CD14-positive monocyte (primary cell): Measurements from ENCODE around the gene PAQR7. TPM values are rescaled to one million over a fixed set of nuclear protein-coding genes. Genes with fewer than 3 reads are reported as not detected.

Experiments
- DNase-seq, 3 donors: peaks; one replicate each; pipeline ENCODE4 v3.0.0-alpha.2; 2011 to 2022
- H2AFZ ChIP-seq: 2 replicates; pipeline ENCODE4 v1.6.0; 2012; ENCODE audit warnings: mild to moderate bottlenecking, low read depth, low read length, inconsistent platforms; ENCODE audit not compliant: insufficient read depth, poor library complexity, severe bottlenecking
- H3K27ac ChIP-seq, 2 donors: 1 replicate in 1 of 2; 2 replicates in 1 of 2; pipeline ENCODE4 v1.5.1; 2012 to 2013; ENCODE audit warnings: low read length in 2 of 2, control low read depth in 1 of 2, inconsistent platforms in 1 of 2, low read depth in 1 of 2, mild to moderate bottlenecking in 1 of 2
- H3K27me3 ChIP-seq, 2 donors: one replicate each; pipeline versions ENCODE4 v1.6.0 to v1.6.1; 2011 to 2013; ENCODE audit warnings: low read length in 2 of 2; ENCODE audit not compliant: control insufficient read depth in 2 of 2, insufficient read depth in 2 of 2
- H3K36me3 ChIP-seq, 2 donors: replicated peaks in 1 of 2; 1 replicate in 1 of 2; 2 replicates in 1 of 2; pipeline versions ENCODE4 v1.5.1 to v1.6.1; 2012 to 2013; ENCODE audit warnings: low read length in 2 of 2, control low read depth in 1 of 2, inconsistent platforms in 1 of 2, mild to moderate bottlenecking in 1 of 2; ENCODE audit not compliant: insufficient read depth in 2 of 2, control insufficient read depth in 1 of 2
- H3K4me1 ChIP-seq, 2 donors: 1 replicate in 1 of 2; 2 replicates in 1 of 2; pipeline versions ENCODE4 v1.5.1 to v1.6.1; 2012 to 2013; ENCODE audit warnings: low read length in 2 of 2, control low read depth in 1 of 2, inconsistent platforms in 1 of 2, mild to moderate bottlenecking in 1 of 2, moderate library complexity in 1 of 2; ENCODE audit not compliant: insufficient read depth in 2 of 2, control insufficient read depth in 1 of 2
- H3K4me2 ChIP-seq: replicated peaks from 2 replicates; pipeline ENCODE3; 2012; ENCODE audit warnings: low read length, moderate library complexity, mild to moderate bottlenecking; ENCODE audit not compliant: poor library complexity, severe bottlenecking; ENCODE audit errors: extremely low read depth
- H3K4me3 ChIP-seq, 3 experiments: fragments of 200-600 bp in 1 of 3; sonication (generic) in 1 of 3; replicated peaks in 1 of 3; 1 replicate in 2 of 3; 2 replicates in 1 of 3; pipeline ENCODE4 v1.5.1; 2011 to 2013; ENCODE audit warnings: low read length in 3 of 3, mild to moderate bottlenecking in 3 of 3, control low read depth in 2 of 3, low read depth in 2 of 3, inconsistent platforms in 1 of 3, moderate library complexity in 1 of 3
- H3K79me2 ChIP-seq: 2 replicates; pipeline ENCODE4 v1.6.0; 2012; ENCODE audit warnings: mild to moderate bottlenecking, control low read depth, inconsistent platforms, low read length, moderate library complexity; ENCODE audit not compliant: insufficient read depth
- H3K9ac ChIP-seq: 2 replicates; pipeline ENCODE4 v1.6.0; 2017; ENCODE audit warnings: low read length, mild to moderate bottlenecking; ENCODE audit not compliant: insufficient read depth, poor library complexity, severe bottlenecking
- H3K9me3 ChIP-seq, 2 donors: replicated peaks in 1 of 2; 1 replicate in 1 of 2; 2 replicates in 1 of 2; pipeline versions ENCODE4 v1.5.1 to v1.6.1; 2012 to 2013; ENCODE audit warnings: low read length in 2 of 2, control low read depth in 1 of 2; ENCODE audit not compliant: control insufficient read depth in 1 of 2, insufficient read depth in 1 of 2
- H4K20me1 ChIP-seq: 2 replicates; pipeline ENCODE4 v1.6.0; 2012; ENCODE audit warnings: mild to moderate bottlenecking, low read length, control low read depth, moderate library complexity; ENCODE audit not compliant: insufficient read depth
- H3K27ac Mint-ChIP-seq, 7 donors: one replicate each; pipeline ENCODE4 v1.8.0; 2020; ENCODE audit warnings: mild to moderate bottlenecking in 7 of 7, mixed read lengths in 7 of 7, moderate library complexity in 6 of 7, inconsistent platforms in 2 of 7
- H3K27me3 Mint-ChIP-seq, 3 donors: one replicate each; pipeline ENCODE4 v1.8.0; 2021 to 2022; ENCODE audit warnings: low read depth in 3 of 3, mild to moderate bottlenecking in 3 of 3, mixed read lengths in 3 of 3, moderate library complexity in 3 of 3, inconsistent platforms in 1 of 3
- H3K36me3 Mint-ChIP-seq, 2 donors: one replicate each; pipeline ENCODE4 v1.8.0; 2020; ENCODE audit warnings: mixed read lengths in 2 of 2, inconsistent platforms in 1 of 2, mild to moderate bottlenecking in 1 of 2
- H3K4me1 Mint-ChIP-seq: one replicate; pipeline ENCODE4 v1.8.0; 2020; ENCODE audit warnings: mild to moderate bottlenecking, mixed read lengths
- H3K4me3 Mint-ChIP-seq, 2 donors: one replicate each; pipeline ENCODE4 v1.8.0; 2020; ENCODE audit warnings: mild to moderate bottlenecking in 2 of 2, mixed read lengths in 2 of 2, moderate library complexity in 1 of 2
- H3K9me3 Mint-ChIP-seq, 7 donors: one replicate each; pipeline ENCODE4 v1.8.0; 2020 to 2022; ENCODE audit warnings: mixed read lengths in 7 of 7, mild to moderate bottlenecking in 6 of 7, moderate library complexity in 6 of 7, inconsistent platforms in 2 of 7
- WGBS: methylation state at CpG from one replicate; pipeline ENCODE4 v1.1.5; 2013; ENCODE audit warnings: missing lambda C conversion rate; ENCODE audit not compliant: insufficient coverage; 5-methylcytosine and 5-hydroxymethylcytosine counted together
- intact Hi-C, 2 donors: fragments of 100-400 bp; cut with micrococcal nuclease; formaldehyde crosslinking; loops; one replicate each; pipeline versions ENCODE4 v1.15.0 to v1.15.1; 2023
- polyA plus RNA-seq, 3 donors: library from polyadenylated mRNA; depleted of rRNA in 1 of 3; unstranded in 2 of 3; stranded (reverse) in 1 of 3; fragments of 300-500 nt in 2 of 3; fragments of >200 nt in 1 of 3; fragmentation: Illumina TruSeq in 2 of 3; gene quantifications; 1 replicate in 2 of 3; 2 replicates in 1 of 3; pipeline ENCODE4 v1.2.3, GENCODE V29; 2012 to 2021
- TF ChIP-seq, protein P1 (sequence below): fragments of 200-600 bp; IDR thresholded peaks from one replicate; pipeline ENCODE4 v1.8.0; 2022; ENCODE audit warnings: antibody characterized with exemption, mild to moderate bottlenecking

Gene PAQR7
- polyA plus RNA-seq, 3 donors = 0.92 to 13.3 (median 1.0) TPM

DNA sequence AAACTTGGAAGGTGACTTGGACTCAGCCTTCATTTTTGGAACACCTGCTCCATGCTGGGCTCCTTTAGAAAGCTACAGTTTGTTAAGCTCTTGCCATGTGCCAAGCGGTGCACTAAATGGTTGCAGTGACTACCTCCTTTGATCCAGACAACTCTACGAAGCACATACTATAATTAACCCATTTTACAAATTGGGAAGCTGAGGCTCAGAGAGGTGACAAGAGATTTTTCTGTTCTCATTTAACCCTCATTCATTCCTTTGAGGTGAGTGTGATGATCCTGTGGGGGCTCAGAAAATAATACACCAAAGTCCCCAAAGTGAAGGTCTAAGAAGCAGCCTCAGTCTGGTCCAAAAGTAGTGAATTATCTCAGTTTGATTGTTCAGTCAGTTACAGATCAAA, 1.6 kb upstream of the PAQR7 start:
- TF ChIP-seq, protein P1, sequence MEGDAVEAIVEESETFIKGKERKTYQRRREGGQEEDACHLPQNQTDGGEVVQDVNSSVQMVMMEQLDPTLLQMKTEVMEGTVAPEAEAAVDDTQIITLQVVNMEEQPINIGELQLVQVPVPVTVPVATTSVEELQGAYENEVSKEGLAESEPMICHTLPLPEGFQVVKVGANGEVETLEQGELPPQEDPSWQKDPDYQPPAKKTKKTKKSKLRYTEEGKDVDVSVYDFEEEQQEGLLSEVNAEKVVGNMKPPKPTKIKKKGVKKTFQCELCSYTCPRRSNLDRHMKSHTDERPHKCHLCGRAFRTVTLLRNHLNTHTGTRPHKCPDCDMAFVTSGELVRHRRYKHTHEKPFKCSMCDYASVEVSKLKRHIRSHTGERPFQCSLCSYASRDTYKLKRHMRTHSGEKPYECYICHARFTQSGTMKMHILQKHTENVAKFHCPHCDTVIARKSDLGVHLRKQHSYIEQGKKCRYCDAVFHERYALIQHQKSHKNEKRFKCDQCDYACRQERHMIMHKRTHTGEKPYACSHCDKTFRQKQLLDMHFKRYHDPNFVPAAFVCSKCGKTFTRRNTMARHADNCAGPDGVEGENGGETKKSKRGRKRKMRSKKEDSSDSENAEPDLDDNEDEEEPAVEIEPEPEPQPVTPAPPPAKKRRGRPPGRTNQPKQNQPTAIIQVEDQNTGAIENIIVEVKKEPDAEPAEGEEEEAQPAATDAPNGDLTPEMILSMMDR = no peak

DNA sequence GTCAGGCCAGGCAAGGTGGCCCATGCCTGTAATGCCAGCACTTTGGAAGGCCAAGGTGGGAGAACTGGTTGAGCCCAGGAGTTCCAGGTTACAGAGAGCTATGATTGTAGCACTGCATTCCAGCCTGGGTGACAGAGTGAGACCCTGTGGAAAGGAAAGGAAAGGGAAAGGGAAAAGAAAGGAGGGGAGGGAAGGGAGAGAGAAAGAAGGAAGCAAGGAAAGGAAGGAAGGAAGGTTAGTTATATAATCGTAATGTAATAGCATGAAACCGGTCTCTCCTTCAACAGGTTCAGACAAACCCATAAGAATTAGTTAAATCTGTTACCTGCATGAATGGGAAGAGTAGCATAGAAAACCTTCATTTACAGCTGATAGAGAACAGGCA, 1.2 kb upstream of the PAQR7 start:
- Histone ChIP-seq H3K27ac (no peak overlapping the region), H3K4me2 (no peak overlapping the region), H3K36me3 (no peaks in the 10 kb centered on the region), H3K9me3 (no peaks in the 10 kb centered on the region), H2AFZ (peak overlapping the region; percentile 22), H3K79me2 (peaks cover 8% of the 10 kb centered on the region), H4K20me1 (no peaks in the 10 kb centered on the region), H3K4me3 (no peak overlapping the region), H3K4me1 (peaks cover 40 to 48% of the 10 kb centered on the region in 2 donors), H3K9ac (no peak overlapping the region), H3K27me3 (no peaks in the 10 kb centered on the region)
- no peak for DNase-seq
- Mint-ChIP-seq H3K27ac (no peak overlapping the region), H3K27me3 (peaks cover 2 to 10% (median 5%) of the 10 kb centered on the region in 3 donors), H3K4me1 (peaks cover 43% of the 10 kb centered on the region), H3K9me3 (peaks cover 0 to 2% (median 0%) of the 10 kb centered on the region in 7 donors), H3K36me3 (no peaks in the 10 kb centered on the region), H3K4me3 (peak overlapping the region in 1 of 2 donors; percentile 87)
- WGBS = no CpG with 5 or more reads among the region's 2 CpGs
- intact Hi-C loops = no loop called here
- TF ChIP-seq, protein P1 = no peak

More for the DNA sequence above, 1.6 kb upstream of the PAQR7 start:
- no peaks in the 10 kb centered on the region for H4K20me1 ChIP-seq
- no peak overlapping the region for H3K27ac Mint-ChIP-seq
- H3K9ac ChIP-seq = no peak overlapping the region
- no peak for DNase-seq
- WGBS = no CpG with 5 or more reads among the region's 2 CpGs
- H3K4me1 ChIP-seq = peaks cover 35 to 43% of the 10 kb centered on the region in 2 donors
- H3K4me3 ChIP-seq = no peak overlapping the region
- no peak overlapping the region for H3K4me2 ChIP-seq
- no peaks in the 10 kb centered on the region for H3K9me3 ChIP-seq
- no peak overlapping the region for H2AFZ ChIP-seq
- peaks cover 38% of the 10 kb centered on the region for H3K4me1 Mint-ChIP-seq
- H3K9me3 Mint-ChIP-seq = peaks cover 0 to 2% (median 0%) of the 10 kb centered on the region in 7 donors
- H3K27me3 ChIP-seq = no peaks in the 10 kb centered on the region
- H3K27ac ChIP-seq = no peak overlapping the region
- no peaks in the 10 kb centered on the region for H3K36me3 Mint-ChIP-seq
- no peak overlapping the region for H3K4me3 Mint-ChIP-seq
- H3K79me2 ChIP-seq = peaks cover 8% of the 10 kb centered on the region
- H3K36me3 ChIP-seq = no peaks in the 10 kb centered on the region
- peaks cover 2 to 9% (median 5%) of the 10 kb centered on the region in 3 donors for H3K27me3 Mint-ChIP-seq
- intact Hi-C loops = no loop called here
